SK-N-SH treated with all-trans-retinoic acid at 6 μM for 48 hours (cell line): ENCODE measurements around the gene FITM1.

Experiments used
- ARNTL ChIP-seq: fragments of 450-650 bp; formaldehyde crosslinking; IDR thresholded peaks from 2 replicates; pipeline ENCODE4 v1.5.0; 2020; ENCODE audit warnings: low read depth, mild to moderate bottlenecking, moderate library complexity, borderline replicate concordance
- CSDC2 ChIP-seq: fragments of 250-450 bp; sonication (Bioruptor Pico); IDR thresholded peaks from 2 replicates; pipeline ENCODE4 v1.5.0; 2020; ENCODE audit warnings: mild to moderate bottlenecking, moderate library complexity
- GLIS3 ChIP-seq: fragments of 250-450 bp; sonication (Bioruptor Pico); IDR thresholded peaks from 2 replicates; pipeline ENCODE4 v1.5.0; 2020; ENCODE audit warnings: mild to moderate bottlenecking, moderate library complexity
- ISL1 ChIP-seq: fragments of 250-450 bp; sonication (Bioruptor Pico); IDR thresholded peaks from 2 replicates; pipeline ENCODE4 v2.1.2; 2022; ENCODE audit warnings: mild to moderate bottlenecking, moderate library complexity
- PPARA ChIP-seq: fragments of 250-450 bp; sonication (Bioruptor Pico); IDR thresholded peaks from 2 replicates; pipeline ENCODE4 v1.5.0; 2020; ENCODE audit warnings: mild to moderate bottlenecking, borderline replicate concordance
- RARB ChIP-seq: fragments of 250-450 bp; sonication (Bioruptor Pico); IDR thresholded peaks from 2 replicates; pipeline ENCODE4 v1.8.0; 2021; ENCODE audit warnings: mild to moderate bottlenecking, moderate library complexity
- TCF4 ChIP-seq: fragments of 250-450 bp; sonication (Bioruptor Pico); IDR thresholded peaks from 2 replicates; pipeline ENCODE4 v1.8.0; 2021; ENCODE audit warnings: mild to moderate bottlenecking, moderate library complexity, borderline replicate concordance
- ZFP3 ChIP-seq: fragments of 250-450 bp; sonication (Bioruptor Pico); IDR thresholded peaks from 2 replicates; pipeline ENCODE4 v1.5.0; 2020; ENCODE audit warnings: mild to moderate bottlenecking, moderate library complexity
- ZFP30 ChIP-seq: fragments of 450-650 bp; formaldehyde crosslinking; IDR thresholded peaks from 2 replicates; pipeline ENCODE4 v1.5.0; 2022; ENCODE audit warnings: mild to moderate bottlenecking, moderate library complexity
- ZNF8 ChIP-seq: fragments of 450-650 bp; formaldehyde crosslinking; IDR thresholded peaks from 2 replicates; pipeline ENCODE4 v1.5.0; 2020; ENCODE audit warnings: mild to moderate bottlenecking, moderate library complexity
- TF ChIP-seq, protein P1 (sequence below): fragments of 250-450 bp; sonication (Bioruptor Pico); IDR thresholded peaks from 2 replicates; pipeline ENCODE4 v1.8.0; 2020; ENCODE audit warnings: mild to moderate bottlenecking, moderate library complexity, borderline replicate concordance
- TF ChIP-seq, protein P2 (sequence below): fragments of 250-450 bp; sonication (Bioruptor Pico); IDR thresholded peaks from 2 replicates; pipeline ENCODE4 v1.5.1; 2020; ENCODE audit warnings: low read depth, mild to moderate bottlenecking, moderate library complexity

DNA sequence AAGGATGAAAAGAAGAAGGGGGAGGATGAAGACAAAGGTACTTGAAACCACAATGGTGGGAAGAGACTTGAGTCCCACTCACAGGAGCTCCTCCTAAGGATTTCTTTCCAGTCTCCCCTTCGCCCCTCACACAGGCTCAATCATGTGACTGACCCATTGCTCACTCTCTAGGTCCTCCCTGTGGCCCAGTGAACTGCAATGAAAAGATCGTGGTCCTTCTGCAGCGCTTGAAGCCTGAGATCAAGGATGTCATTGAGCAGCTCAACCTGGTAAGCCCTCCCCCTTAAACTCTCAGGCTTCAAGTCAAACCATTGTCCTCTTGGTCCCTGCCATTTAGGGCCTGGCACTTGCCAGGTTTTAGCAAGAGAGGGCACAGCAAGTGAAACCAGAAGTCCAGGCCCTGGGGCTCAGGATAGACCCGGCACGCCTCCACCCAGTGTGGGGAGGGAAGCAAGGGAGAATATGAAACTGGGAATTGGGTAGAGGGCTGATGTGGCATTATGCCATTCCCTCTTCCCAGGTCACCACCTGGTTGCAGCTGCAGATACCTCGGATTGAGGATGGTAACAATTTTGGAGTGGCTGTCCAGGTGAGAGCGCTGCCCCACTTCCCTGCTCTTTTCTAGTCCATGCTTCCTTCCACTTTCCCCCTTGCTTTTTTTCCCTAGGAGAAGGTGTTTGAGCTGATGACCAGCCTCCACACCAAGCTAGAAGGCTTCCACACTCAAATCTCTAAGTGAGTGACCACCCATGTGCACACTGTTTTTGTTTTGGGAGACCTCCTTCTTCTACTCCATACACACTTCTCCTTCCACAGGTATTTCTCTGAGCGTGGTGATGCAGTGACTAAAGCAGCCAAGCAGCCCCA lies 7.3 kb downstream of the FITM1 start:
- TF ChIP-seq, protein P1, sequence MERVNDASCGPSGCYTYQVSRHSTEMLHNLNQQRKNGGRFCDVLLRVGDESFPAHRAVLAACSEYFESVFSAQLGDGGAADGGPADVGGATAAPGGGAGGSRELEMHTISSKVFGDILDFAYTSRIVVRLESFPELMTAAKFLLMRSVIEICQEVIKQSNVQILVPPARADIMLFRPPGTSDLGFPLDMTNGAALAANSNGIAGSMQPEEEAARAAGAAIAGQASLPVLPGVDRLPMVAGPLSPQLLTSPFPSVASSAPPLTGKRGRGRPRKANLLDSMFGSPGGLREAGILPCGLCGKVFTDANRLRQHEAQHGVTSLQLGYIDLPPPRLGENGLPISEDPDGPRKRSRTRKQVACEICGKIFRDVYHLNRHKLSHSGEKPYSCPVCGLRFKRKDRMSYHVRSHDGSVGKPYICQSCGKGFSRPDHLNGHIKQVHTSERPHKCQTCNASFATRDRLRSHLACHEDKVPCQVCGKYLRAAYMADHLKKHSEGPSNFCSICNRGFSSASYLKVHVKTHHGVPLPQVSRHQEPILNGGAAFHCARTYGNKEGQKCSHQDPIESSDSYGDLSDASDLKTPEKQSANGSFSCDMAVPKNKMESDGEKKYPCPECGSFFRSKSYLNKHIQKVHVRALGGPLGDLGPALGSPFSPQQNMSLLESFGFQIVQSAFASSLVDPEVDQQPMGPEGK (CRISPR knock-in tag), result no peak
- TF ChIP-seq PPARA (CRISPR knock-in tag) (no peak), ZFP30 (CRISPR knock-in tag) (no peak), RARB (CRISPR knock-in tag) (no peak), CSDC2 (no peak), ZFP3 (no peak), ARNTL (CRISPR knock-in tag) (no peak), TCF4 (CRISPR knock-in tag) (no peak), ZNF8 (CRISPR knock-in tag) (no peak), ISL1 (no peak), GLIS3 (no peak)
- TF ChIP-seq, protein P2, sequence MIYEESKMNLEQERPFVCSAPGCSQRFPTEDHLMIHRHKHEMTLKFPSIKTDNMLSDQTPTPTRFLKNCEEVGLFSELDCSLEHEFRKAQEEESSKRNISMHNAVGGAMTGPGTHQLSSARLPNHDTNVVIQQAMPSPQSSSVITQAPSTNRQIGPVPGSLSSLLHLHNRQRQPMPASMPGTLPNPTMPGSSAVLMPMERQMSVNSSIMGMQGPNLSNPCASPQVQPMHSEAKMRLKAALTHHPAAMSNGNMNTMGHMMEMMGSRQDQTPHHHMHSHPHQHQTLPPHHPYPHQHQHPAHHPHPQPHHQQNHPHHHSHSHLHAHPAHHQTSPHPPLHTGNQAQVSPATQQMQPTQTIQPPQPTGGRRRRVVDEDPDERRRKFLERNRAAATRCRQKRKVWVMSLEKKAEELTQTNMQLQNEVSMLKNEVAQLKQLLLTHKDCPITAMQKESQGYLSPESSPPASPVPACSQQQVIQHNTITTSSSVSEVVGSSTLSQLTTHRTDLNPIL, result no peak
